Endodermal cell (in vitro differentiated cells): ENCODE results near the gene CYBRD1. TPM values are rescaled to one million over a fixed set of nuclear protein-coding genes. Genes with fewer than 3 reads are reported as not detected.
A peak's percentile ranks its signal among the peaks of the same experiment; 100 is the strongest.
"Not testable (repeated sequence)": the region's sequence is repeated elsewhere in the genome, so short reads cannot be mapped to it uniquely, and the experiment has no call there.

Source experiments
- DNase-seq: peaks from one replicate; pipeline ENCODE4 v3.0.0-alpha.2; 2017
- H3K27ac ChIP-seq: 2 replicates; pipeline ENCODE4 v1.5.1; 2013; ENCODE audit warnings: mild to moderate bottlenecking, low read depth, low read length, moderate library complexity
- H3K27me3 ChIP-seq: 2 replicates; pipeline ENCODE4 v1.6.1; 2013; ENCODE audit warnings: mild to moderate bottlenecking, low read length, moderate library complexity; ENCODE audit not compliant: insufficient read depth, control insufficient read depth, poor library complexity, severe bottlenecking
- H3K36me3 ChIP-seq: 2 replicates; pipeline ENCODE4 v1.7.0; 2013; ENCODE audit warnings: mild to moderate bottlenecking, low read length, moderate library complexity; ENCODE audit not compliant: control insufficient read depth, insufficient read depth
- H3K4me1 ChIP-seq: one replicate; pipeline ENCODE4 v1.7.0; 2013; ENCODE audit warnings: low read length; ENCODE audit not compliant: control insufficient read depth, insufficient read depth
- H3K4me3 ChIP-seq: 2 replicates; pipeline ENCODE4 v1.5.1; 2013; ENCODE audit warnings: mild to moderate bottlenecking, low read length, moderate library complexity
- H3K9ac ChIP-seq: 2 replicates; pipeline ENCODE4 v1.6.1; 2013; ENCODE audit warnings: mild to moderate bottlenecking, low read length, moderate library complexity; ENCODE audit not compliant: poor library complexity, severe bottlenecking; ENCODE audit errors: extremely low read depth
- H3K9me3 ChIP-seq: 2 replicates; pipeline ENCODE4 v1.6.1; 2013; ENCODE audit warnings: mild to moderate bottlenecking, low read length, moderate library complexity; ENCODE audit not compliant: control insufficient read depth
- H3K27ac Mint-ChIP-seq: 2 replicates; pipeline ENCODE4 v1.8.0; 2020; ENCODE audit warnings: mixed read lengths
- H3K27me3 Mint-ChIP-seq: 2 replicates; pipeline ENCODE4 v1.8.0; 2021; ENCODE audit warnings: mild to moderate bottlenecking, mixed read lengths; ENCODE audit not compliant: insufficient read depth
- H3K36me3 Mint-ChIP-seq: 2 replicates; pipeline ENCODE4 v1.8.0; 2020; ENCODE audit warnings: low read depth, mixed read lengths
- H3K4me1 Mint-ChIP-seq: 2 replicates; pipeline ENCODE4 v1.8.0; 2020; ENCODE audit warnings: mixed read lengths
- H3K4me3 Mint-ChIP-seq: 2 replicates; pipeline ENCODE4 v1.8.0; 2020; ENCODE audit warnings: mild to moderate bottlenecking, moderate library complexity, mixed read lengths
- H3K9me3 Mint-ChIP-seq: 2 replicates; pipeline ENCODE4 v1.8.0; 2020; ENCODE audit warnings: mild to moderate bottlenecking, mixed read lengths
- WGBS, 2 experiments: methylation state at CpG; one replicate each; pipeline versions ENCODE4 v1.1.5 to v1.1.7; 2013; ENCODE audit warnings: missing lambda C conversion rate in 2 of 2, mixed read lengths in 1 of 2; ENCODE audit not compliant: insufficient coverage in 1 of 2, insufficient read length in 1 of 2; 5-methylcytosine and 5-hydroxymethylcytosine counted together
- total RNA-seq, 2 donors: library from RNA; stranded (reverse); fragmentation: NEBNext Ultra II Directional in 1 of 2; extraction: Animal tissue kit (Norgen Biotek cat#: 25700) in 1 of 2; gene quantifications; 2 replicates in 1 of 2; 3 replicates in 1 of 2; pipeline ENCODE4 v1.2.1, GENCODE V29; 2021
- TF ChIP-seq, protein P1 (sequence below): fragments of 200-600 bp; sonication (generic); conservative IDR thresholded peaks from 2 replicates; pipeline ENCODE4 v1.5.0; 2021; ENCODE audit warnings: antibody characterized with exemption, mild to moderate bottlenecking

CYBRD1 gene
- total RNA-seq, 2 donors from 2014 or later: 3.3 to 4.7 TPM

DNA sequence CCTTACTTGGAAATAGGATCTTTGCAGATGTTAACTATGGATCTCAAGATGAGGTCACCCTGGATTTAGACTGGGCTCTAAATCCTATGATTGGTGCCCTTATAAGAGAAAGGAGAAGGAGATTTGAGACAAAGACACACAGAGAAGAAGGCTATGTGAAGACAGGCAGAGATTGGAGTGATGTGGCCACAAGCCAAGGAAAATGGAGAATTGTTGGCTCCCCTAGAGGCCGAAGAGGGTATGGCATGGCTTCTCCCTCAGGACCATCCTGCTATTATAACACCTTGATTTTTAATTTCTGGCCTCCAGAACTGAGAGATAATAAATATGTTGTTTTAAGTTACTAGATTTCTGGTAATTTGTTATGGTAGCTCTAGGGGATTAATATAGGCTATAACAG, 7.6 kb downstream of the CYBRD1 start:
- Histone ChIP-seq H3K9ac (no peak overlapping the region), H3K4me1 (no peaks in the 10 kb centered on the region), H3K27me3 (peaks cover 7% of the 10 kb centered on the region), H3K36me3 (no peaks in the 10 kb centered on the region), H3K4me3 (no peak overlapping the region), H3K27ac (no peak overlapping the region), H3K9me3 (peaks cover 9% of the 10 kb centered on the region)
- Mint-ChIP-seq H3K4me3 (no peak overlapping the region), H3K36me3 (peaks cover 7% of the 10 kb centered on the region), H3K27ac (no peak overlapping the region), H3K9me3 (peaks cover 9% of the 10 kb centered on the region), H3K4me1 (no peaks in the 10 kb centered on the region), H3K27me3 (peaks cover 3% of the 10 kb centered on the region)
- TF ChIP-seq, protein P1, sequence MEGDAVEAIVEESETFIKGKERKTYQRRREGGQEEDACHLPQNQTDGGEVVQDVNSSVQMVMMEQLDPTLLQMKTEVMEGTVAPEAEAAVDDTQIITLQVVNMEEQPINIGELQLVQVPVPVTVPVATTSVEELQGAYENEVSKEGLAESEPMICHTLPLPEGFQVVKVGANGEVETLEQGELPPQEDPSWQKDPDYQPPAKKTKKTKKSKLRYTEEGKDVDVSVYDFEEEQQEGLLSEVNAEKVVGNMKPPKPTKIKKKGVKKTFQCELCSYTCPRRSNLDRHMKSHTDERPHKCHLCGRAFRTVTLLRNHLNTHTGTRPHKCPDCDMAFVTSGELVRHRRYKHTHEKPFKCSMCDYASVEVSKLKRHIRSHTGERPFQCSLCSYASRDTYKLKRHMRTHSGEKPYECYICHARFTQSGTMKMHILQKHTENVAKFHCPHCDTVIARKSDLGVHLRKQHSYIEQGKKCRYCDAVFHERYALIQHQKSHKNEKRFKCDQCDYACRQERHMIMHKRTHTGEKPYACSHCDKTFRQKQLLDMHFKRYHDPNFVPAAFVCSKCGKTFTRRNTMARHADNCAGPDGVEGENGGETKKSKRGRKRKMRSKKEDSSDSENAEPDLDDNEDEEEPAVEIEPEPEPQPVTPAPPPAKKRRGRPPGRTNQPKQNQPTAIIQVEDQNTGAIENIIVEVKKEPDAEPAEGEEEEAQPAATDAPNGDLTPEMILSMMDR: peak; percentile 76
- 86% methylated on average over 1 of the region's 1 CpG; no CpG with 5 or more reads in 1 of the 2 experiments for WGBS, 2 experiments
- DNase-seq: peak; percentile 60

DNA sequence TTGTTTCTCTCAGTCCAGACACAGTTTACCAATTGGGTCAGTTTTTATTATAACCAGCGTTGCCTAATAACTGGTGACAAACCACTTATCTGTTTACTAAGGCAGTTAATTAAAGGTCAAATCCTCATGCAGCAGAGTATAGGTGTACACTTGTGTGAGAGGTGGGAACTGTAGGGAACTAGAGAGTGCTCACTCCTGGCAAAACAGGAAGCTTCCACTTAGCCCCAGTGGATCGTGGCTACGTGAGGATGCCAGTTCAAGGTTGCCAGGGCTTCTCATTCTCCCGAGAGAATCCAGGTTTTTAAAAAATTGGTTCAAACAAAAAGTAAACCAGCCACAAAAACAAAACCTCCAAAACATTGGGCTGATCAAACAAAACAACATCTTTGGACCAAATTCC, 8.1 kb downstream of the CYBRD1 start:
- Mint-ChIP-seq H3K27ac (no peak overlapping the region), H3K27me3 (no peaks in the 10 kb centered on the region), H3K9me3 (peaks cover 9% of the 10 kb centered on the region), H3K4me1 (no peaks in the 10 kb centered on the region), H3K4me3 (no peak overlapping the region), H3K36me3 (peaks cover 7% of the 10 kb centered on the region)
- Histone ChIP-seq H3K27me3 (peaks cover 3% of the 10 kb centered on the region), H3K9me3 (peaks cover 9% of the 10 kb centered on the region), H3K27ac (no peak overlapping the region), H3K4me3 (no peak overlapping the region), H3K36me3 (no peaks in the 10 kb centered on the region), H3K9ac (no peak overlapping the region), H3K4me1 (no peaks in the 10 kb centered on the region)
- DNase-seq: no peak
- TF ChIP-seq, protein P1: no peak
- 96 to 100% methylated on average over 1 to 4 of the region's 4 CpGs for WGBS, 2 experiments

DNA sequence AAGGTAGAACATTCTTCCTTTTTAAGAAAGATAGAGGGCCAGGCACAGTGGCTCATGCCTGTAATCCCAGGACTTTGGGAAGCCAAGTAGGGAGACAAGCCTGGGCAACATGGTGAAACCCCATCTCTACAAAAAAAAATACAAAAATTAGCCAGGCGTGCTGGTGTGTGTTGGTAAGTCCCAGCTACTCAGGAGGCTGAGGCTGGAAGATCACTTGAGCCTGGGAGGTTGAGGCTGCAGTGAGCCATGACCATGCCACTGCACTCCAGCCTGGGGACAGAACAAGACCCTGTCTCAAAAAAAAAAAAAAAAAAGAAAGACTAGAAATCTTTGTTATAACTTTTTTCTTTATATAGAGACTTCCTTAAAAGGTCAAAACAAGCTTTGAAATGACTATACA, 8.6 kb downstream of the CYBRD1 start:
- not testable (repeated sequence) for H3K9me3 ChIP-seq, H3K4me3 ChIP-seq, H3K9ac ChIP-seq, H3K27ac Mint-ChIP-seq, H3K4me1 ChIP-seq, H3K36me3 ChIP-seq, H3K4me1 Mint-ChIP-seq, H3K27ac ChIP-seq, H3K27me3 ChIP-seq, H3K36me3 Mint-ChIP-seq, H3K27me3 Mint-ChIP-seq, H3K9me3 Mint-ChIP-seq, H3K4me3 Mint-ChIP-seq, DNase-seq
- WGBS, 2 experiments: 87 to 100% methylated on average over 1 of the region's 1 CpG

DNA sequence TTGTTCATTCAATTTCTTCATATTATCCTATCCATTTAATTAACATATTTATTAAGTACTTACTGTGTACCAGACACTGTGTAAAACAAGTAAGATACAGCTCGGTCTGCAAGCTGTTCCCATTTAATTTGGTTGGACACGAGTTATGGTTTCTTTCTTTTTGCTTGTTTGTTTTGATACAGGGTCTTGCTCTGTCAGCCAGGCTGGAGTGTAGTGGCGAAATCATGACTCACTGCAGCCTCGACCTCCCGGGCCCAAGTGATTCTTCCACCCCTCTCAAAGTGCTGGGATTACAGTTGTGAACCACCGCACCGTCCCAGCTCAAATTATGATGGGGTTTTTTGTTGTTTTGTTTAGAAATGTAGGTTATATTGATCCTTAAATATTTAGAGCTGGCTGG, 9.0 kb downstream of the CYBRD1 start:
- Mint-ChIP-seq H3K27ac (no peak overlapping the region), H3K36me3 (peaks cover 7% of the 10 kb centered on the region), H3K9me3 (peaks cover 9% of the 10 kb centered on the region), H3K4me1 (no peaks in the 10 kb centered on the region), H3K27me3 (no peaks in the 10 kb centered on the region), H3K4me3 (no peak overlapping the region)
- no peak overlapping the region for H3K9ac ChIP-seq
- DNase-seq: no peak
- H3K27me3 ChIP-seq: no peaks in the 10 kb centered on the region
- TF ChIP-seq, protein P1: no peak
- no peak overlapping the region for H3K4me3 ChIP-seq
- no peak overlapping the region for H3K27ac ChIP-seq
- WGBS, 2 experiments: 85 to 100% methylated on average over 2 to 7 of the region's 7 CpGs
- H3K9me3 ChIP-seq: peaks cover 9% of the 10 kb centered on the region
- H3K4me1 ChIP-seq: no peaks in the 10 kb centered on the region
- H3K36me3 ChIP-seq: no peaks in the 10 kb centered on the region
